MM.1S (cell line): ENCODE data around the gene SH3RF3.

Experiments used
- EZH2 ChIP-seq: fragments of 300-600 bp; sonication (generic); optimal IDR thresholded peaks from 2 replicates; pipeline ENCODE3; 2017; ENCODE audit warnings: low read depth, mild to moderate bottlenecking, antibody characterized with exemption, low read length, mixed read lengths
- TF ChIP-seq, protein P1 (sequence below): fragments of 300-600 bp; sonication (generic); IDR thresholded peaks from 2 replicates; pipeline ENCODE4 v1.5.1; 2016; ENCODE audit warnings: antibody characterized with exemption, low read length, mixed read lengths

DNA sequence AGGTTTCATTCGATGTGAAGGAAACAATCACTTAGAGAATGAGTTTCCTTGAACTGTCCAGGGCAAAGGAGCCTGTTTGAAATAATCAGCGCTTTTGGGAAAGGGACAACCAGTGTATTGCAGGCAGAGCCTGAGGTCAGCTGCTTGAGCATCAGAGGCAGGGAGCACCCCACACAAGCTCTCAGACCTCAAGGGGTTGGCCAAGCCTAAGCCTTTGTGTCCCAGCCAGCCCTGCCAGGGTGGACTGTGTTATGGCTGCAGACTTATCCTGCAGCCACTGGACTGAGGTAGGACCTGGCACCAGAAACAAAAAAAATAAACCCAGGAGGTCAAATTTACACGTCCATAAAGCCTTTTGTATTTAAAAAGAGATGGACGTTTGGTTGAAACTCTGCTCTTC is 256.5 kb downstream of the SH3RF3 start:
- TF ChIP-seq, protein P1, sequence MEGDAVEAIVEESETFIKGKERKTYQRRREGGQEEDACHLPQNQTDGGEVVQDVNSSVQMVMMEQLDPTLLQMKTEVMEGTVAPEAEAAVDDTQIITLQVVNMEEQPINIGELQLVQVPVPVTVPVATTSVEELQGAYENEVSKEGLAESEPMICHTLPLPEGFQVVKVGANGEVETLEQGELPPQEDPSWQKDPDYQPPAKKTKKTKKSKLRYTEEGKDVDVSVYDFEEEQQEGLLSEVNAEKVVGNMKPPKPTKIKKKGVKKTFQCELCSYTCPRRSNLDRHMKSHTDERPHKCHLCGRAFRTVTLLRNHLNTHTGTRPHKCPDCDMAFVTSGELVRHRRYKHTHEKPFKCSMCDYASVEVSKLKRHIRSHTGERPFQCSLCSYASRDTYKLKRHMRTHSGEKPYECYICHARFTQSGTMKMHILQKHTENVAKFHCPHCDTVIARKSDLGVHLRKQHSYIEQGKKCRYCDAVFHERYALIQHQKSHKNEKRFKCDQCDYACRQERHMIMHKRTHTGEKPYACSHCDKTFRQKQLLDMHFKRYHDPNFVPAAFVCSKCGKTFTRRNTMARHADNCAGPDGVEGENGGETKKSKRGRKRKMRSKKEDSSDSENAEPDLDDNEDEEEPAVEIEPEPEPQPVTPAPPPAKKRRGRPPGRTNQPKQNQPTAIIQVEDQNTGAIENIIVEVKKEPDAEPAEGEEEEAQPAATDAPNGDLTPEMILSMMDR: no peak
- no peak for TF ChIP-seq EZH2
